Hindlimb muscle (tissue), 1 donor: ENCODE results near the gene UBE2Q1. TPM values are rescaled to one million over a fixed set of nuclear protein-coding genes. Genes with fewer than 3 reads are reported as not detected.

Experiments used
- DNase-seq: peaks from one replicate; pipeline ENCODE4 v3.0.0-alpha.2; 2013
- polyA plus RNA-seq: library from polyadenylated mRNA; unstranded; fragments of 120-200 nt; gene quantifications from one replicate; pipeline ENCODE4 v1.2.1, GENCODE V29; 2013; ENCODE audit not compliant: insufficient read length

UBE2Q1 gene
- polyA plus RNA-seq, 1 donor = 64.9 TPM

GRCh38 chr1:154577346-154578057, 19.0 kb upstream of the UBE2Q1 start:
- no peak for DNase-seq

DNA sequence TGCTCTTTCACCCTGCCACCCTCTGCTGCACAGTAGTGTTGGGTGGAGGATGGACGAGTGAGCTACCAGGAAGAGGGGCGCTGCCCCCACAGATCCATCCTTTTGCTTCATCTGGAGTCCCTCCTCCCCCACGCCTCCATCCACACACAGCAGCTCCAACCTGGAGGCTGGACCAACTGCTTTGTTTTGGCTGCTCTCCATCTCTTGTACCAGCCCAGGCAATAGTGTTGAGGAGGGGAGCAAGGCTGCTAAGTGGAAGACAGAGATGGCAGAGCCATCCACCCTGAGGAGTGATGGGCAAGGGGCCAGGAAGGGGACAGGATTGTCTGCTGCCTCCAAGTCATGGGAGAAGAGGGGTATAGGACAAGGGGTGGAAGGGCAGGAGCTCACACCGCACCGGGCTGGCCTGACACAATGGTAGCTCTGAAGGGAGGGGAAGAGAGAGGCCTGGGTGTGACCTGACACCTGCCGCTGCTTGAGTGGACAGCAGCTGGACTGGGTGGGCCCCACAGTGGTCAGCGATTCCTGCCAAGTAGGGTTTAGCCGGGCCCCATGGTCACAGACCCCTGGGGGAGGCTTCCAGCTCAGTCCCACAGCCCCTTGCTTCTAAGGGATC, 17.6 kb upstream of the UBE2Q1 start:
- DNase-seq = no peak

- no peak for DNase-seq
Observed at GRCh38 chr1:154575147-154575927, 16.9 kb upstream of the UBE2Q1 start.

GRCh38 chr1:154574716-154575115, 16.3 kb upstream of the UBE2Q1 start:
- no peak for DNase-seq

DNA sequence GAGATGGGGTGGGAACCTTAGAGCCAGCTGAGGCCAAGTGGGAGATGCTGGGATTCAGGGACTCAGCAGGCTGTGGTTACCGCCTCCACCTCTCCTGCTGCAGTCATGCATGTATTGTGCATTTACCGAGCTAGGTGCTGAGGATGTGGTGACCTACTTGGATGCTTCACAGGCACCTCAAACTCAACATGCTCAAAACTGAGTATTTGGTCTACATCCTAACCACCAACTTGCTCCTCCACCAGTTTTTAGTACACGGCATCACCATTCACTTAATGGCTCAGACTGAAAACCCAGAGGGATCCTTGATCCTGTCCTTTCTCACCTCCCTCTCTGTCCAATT, 14.7 kb upstream of the UBE2Q1 start:
- no peak for DNase-seq

DNA sequence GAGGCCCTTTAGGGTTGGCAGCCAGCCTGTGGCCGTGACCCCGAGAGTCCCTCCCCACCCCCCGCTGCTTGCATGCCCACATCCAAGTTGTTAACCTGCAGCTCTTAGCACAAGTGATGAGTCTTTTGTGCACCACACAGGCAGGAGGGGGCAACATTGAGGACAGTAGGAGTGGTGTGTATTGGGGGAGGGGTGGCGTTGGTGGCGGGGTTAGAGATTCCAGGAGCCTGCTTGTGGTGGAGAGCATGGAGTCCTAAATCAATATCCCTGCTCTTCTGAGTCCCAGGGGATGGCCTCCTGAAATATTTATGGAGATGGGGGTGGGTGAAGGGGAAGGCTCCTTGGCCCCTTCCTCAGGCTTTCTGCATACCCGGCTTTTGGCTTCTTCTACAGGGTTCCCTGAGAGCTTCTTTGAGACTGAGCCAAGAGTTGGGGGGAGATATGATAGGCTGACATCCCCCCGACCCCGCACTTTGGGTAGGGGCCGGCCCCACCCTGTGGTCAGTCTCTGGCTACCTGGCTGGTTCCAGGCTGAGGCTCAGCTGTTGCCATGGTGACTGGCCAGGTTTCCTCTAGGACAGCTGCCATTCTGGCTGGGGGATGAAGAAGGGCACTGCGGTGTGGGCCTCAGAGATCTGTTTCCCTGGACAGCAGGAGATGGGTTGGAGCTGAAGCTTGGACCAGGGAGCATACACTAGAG, 14.2 kb upstream of the UBE2Q1 start:
- DNase-seq = no peak

GRCh38 chr1:154571964-154572288, 13.5 kb upstream of the UBE2Q1 start:
- no peak for DNase-seq

DNA sequence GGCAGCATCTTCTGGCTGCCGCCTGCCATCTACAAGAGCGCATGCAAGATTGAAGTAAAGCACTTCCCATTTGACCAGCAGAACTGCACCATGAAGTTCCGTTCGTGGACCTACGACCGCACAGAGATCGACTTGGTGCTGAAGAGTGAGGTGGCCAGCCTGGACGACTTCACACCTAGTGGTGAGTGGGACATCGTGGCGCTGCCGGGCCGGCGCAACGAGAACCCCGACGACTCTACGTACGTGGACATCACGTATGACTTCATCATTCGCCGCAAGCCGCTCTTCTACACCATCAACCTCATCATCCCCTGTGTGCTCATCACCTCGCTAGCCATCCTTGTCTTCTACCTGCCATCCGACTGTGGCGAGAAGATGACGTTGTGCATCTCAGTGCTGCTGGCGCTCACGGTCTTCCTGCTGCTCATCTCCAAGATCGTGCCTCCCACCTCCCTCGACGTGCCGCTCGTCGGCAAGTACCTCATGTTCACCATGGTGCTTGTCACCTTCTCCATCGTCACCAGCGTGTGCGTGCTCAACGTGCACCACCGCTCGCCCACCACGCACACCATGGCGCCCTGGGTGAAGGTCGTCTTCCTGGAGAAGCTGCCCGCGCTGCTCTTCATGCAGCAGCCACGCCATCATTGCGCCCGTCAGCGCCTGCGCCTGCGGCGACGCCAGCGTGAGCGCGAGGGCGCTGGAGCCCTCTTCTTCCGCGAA, 12.9 kb upstream of the UBE2Q1 start:
- DNase-seq = no peak

- no peak for DNase-seq
Observed at GRCh38 chr1:154568157-154568815, 9.8 kb upstream of the UBE2Q1 start.

- peak; percentile 52 for DNase-seq
Observed at GRCh38 chr1:154567386-154568156, 9.1 kb upstream of the UBE2Q1 start, which contains the start of gene CHRNB2. TSS of gene CHRNB2 (plus strand) at chr1:154567778. CDS start at chr1:154568045, 267 bp downstream.

DNA sequence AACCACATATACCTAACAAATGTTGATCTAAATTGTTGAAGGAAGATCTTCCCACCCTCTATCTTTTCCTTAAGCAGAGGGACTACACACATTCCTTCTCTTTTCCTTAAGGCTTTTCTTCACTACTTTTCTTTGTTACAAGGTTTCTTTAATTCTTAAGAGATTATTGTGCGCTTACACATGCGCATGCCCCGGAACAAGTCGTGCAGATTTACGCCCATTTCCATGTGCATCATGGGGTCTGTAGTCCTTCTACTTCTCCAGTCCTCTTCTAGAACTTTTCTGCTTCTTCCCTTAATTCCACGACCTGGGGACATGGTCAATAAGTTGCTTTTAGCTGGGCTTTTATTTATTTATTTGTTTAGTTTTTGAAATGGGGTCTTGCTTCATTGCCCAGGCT, 7.4 kb upstream of the UBE2Q1 start:
- DNase-seq = no peak

GRCh38 chr1:154559466-154560044, 1.1 kb upstream of the UBE2Q1 start:
- DNase-seq = peak; percentile 89

DNA sequence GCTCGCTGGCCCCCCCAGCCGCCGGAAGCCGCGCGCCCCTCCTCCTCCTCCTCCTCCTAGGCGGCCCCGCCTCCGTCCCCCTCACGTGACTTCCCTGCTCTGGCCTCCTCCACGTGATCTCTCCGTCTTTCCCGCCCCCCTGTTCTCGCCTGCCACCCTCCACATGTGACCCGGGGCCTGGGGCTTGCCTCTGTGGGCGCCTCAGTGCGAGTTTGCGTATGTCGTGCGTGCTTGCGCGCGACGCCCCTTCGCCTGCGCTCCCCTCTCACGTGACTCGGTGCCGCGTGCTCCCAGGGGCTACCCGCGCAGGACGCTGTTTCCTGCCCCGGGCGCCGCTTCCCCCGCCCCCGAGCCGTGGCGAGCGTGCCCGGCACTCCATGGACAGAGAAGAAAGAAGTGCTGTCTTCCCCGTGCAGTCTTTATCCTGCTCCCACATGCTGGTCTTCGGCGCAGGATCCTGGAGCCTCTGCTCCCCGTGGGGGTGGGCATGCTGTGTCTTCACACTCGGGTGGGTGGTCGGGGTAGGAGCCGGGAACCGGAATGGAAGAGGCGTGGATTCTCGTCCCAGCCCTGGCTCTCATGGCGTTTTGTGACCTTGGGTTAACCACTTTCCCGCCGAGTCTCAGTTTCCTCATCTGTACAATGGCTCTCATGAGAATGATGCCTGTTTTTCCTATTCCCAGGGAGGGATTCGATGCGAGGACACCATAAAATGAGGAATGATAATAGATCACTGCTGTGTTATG, 431 bp upstream of the UBE2Q1 start:
- peak; percentile 99 for DNase-seq

GRCh38 chr1:154557248-154557938, 1.1 kb downstream of the UBE2Q1 start:
- DNase-seq = no peak

DNA sequence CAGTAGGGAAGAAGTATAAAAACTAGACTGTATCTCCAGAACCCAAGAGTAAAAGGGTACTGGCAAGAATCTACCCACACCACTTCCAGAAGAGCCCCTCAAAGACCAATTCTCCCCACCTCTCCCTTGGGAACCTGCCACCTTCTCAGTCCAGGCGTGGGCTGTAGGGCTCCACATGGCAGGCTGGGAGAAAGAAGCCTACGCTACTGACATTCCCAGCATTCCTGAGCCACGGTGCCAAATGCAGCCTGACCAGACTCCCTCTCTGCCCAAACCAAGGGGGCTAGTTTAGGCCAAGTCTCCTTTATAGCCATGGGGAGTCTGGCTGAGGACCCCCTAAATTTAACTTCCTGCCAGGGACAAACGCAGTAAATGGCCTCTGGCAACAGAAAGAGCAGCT, 2.0 kb downstream of the UBE2Q1 start:
- DNase-seq = no peak

DNA sequence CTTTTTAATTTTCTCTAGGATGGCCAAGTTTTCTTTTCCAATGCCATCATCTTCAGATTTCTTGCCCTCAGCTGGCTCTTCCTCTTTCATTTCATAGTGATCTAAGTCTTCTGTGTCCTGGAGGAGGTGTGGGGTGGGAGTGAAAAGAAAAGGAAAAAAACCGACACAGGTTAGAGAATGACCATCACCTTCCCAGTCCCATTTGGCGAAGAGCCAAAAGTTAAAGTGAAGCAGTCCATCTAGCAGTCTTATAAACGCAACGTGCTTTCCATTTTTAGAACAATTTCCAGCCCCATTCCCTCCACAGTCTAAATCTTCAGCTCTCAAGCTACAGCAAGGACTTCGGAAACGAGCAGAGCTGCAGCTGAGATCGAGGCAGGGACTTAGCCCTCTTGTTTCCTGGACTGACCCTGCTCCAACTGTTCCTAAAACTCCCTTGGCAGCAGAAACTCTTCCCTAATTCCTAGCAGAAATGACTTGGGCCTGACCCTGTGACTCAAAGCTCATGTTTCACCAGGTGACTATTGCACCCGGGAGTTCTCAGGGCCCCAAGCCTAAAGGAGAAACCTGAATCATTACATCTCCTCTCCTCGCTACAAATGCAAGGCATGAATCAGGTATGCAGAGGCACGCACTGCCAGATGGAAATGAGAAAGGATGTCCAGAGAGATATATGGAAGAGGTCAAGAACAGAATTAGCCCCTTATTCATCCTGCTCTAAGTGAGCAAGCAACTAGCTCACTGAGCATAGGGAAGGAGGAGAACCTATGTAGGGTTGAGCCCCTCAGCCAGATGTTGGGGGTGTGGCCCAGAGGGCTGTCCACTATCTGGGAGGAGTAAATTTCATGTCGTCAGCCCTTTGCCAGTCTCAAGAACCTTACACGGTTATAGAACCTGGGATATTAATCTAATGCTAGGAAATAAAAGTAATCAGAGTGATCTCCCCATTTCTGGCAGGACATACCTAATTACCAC, 5.1 kb downstream of the UBE2Q1 start:
- no peak for DNase-seq

DNA sequence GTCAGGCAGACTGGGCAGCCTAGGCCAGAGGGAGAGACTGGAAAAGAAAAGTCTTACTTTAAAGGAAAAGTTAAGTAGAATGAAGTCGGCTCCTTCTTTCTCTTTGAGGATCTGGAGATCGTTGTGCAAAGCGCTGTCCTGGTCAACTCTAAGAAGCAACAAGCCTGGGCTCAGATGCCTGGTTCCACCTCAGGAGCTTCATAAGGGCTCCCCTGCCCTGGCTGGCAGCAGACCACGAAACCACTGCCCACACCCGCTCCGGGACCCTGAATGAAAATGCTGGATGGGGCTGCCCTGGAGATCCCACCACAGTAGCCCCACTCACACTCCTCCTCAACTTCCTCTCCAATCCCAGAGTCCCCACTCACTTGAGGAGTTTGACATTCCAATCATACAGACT, 6.4 kb downstream of the UBE2Q1 start:
- DNase-seq = no peak

- DNase-seq = no peak
Observed at GRCh38 chr1:154551474-154551873, 7.0 kb downstream of the UBE2Q1 start.
